Mesenchymal stem cell (in vitro differentiated cells and primary cell): ENCODE measurements around the gene DPP9.

ENCODE experiments used
- DNase-seq: peaks from one replicate; pipeline ENCODE4 v3.0.0-alpha.2; 2013
- H2AFZ ChIP-seq: one replicate; pipeline ENCODE4 v1.6.1; 2013; ENCODE audit warnings: low read depth, mild to moderate bottlenecking, control low read depth, inconsistent platforms, low read length, moderate library complexity
- H2AK5ac ChIP-seq: 2 replicates; pipeline ENCODE4 v1.6.1; 2013; ENCODE audit warnings: low read length, moderate library complexity, mild to moderate bottlenecking, inconsistent platforms; ENCODE audit not compliant: severe bottlenecking
- H2BK120ac ChIP-seq: one replicate; pipeline ENCODE4 v1.6.1; 2013; ENCODE audit warnings: low read depth, mild to moderate bottlenecking, inconsistent platforms, low read length, moderate library complexity
- H2BK12ac ChIP-seq, 2 experiments: one replicate each; pipeline ENCODE4 v1.6.1; 2013; ENCODE audit warnings: inconsistent platforms in 2 of 2, low read length in 2 of 2, mild to moderate bottlenecking in 2 of 2, moderate library complexity in 2 of 2, control low read depth in 1 of 2
- H2BK15ac ChIP-seq: one replicate; pipeline ENCODE4 v1.6.1; 2013; ENCODE audit warnings: mild to moderate bottlenecking, low read depth, inconsistent platforms; ENCODE audit not compliant: poor library complexity, severe bottlenecking
- H2BK5ac ChIP-seq: 2 replicates; pipeline ENCODE4 v1.6.1; 2013; ENCODE audit warnings: low read depth, mild to moderate bottlenecking, low read length, control low read depth, inconsistent platforms; ENCODE audit not compliant: poor library complexity, severe bottlenecking
- H3K14ac ChIP-seq, 2 experiments: one replicate each; pipeline ENCODE4 v1.6.1; 2013; ENCODE audit warnings: inconsistent platforms in 2 of 2, low read length in 2 of 2, control low read depth in 1 of 2, mild to moderate bottlenecking in 1 of 2, moderate library complexity in 1 of 2
- H3K18ac ChIP-seq, 2 experiments: one replicate each; pipeline ENCODE4 v1.6.1; 2013; ENCODE audit warnings: inconsistent platforms in 2 of 2, low read length in 2 of 2, control low read depth in 1 of 2, low read depth in 1 of 2, mild to moderate bottlenecking in 1 of 2
- H3K23ac ChIP-seq, 2 experiments: one replicate each; pipeline ENCODE4 v1.6.1; 2013; ENCODE audit warnings: inconsistent platforms in 2 of 2, low read length in 2 of 2, mild to moderate bottlenecking in 2 of 2, moderate library complexity in 2 of 2, control low read depth in 1 of 2
- H3K27ac ChIP-seq: 2 replicates; pipeline ENCODE4 v1.5.1; 2013; ENCODE audit warnings: mild to moderate bottlenecking, moderate library complexity, low read length, control low read depth, inconsistent platforms; ENCODE audit not compliant: poor library complexity, severe bottlenecking
- H3K27me3 ChIP-seq, 2 experiments: 2 replicates each; pipeline versions ENCODE4 v1.6.1 to v1.7.0; 2013; ENCODE audit warnings: low read length in 2 of 2, mild to moderate bottlenecking in 2 of 2, moderate library complexity in 2 of 2, control low read depth in 1 of 2, inconsistent platforms in 1 of 2; ENCODE audit not compliant: control insufficient read depth in 1 of 2, insufficient read depth in 1 of 2
- H3K36me3 ChIP-seq, 2 experiments: 2 replicates each; pipeline versions ENCODE4 v1.6.1 to v1.7.0; 2013; ENCODE audit warnings: low read length in 2 of 2, control low read depth in 1 of 2, inconsistent platforms in 1 of 2, low read depth in 1 of 2, mild to moderate bottlenecking in 1 of 2; ENCODE audit not compliant: insufficient read depth in 2 of 2, control insufficient read depth in 1 of 2
- H3K4ac ChIP-seq, 2 experiments: one replicate each; pipeline ENCODE4 v1.6.1; 2013; ENCODE audit warnings: inconsistent platforms in 2 of 2, low read length in 2 of 2, mild to moderate bottlenecking in 2 of 2, moderate library complexity in 2 of 2, control low read depth in 1 of 2, low read depth in 1 of 2
- H3K4me1 ChIP-seq: 2 replicates; pipeline ENCODE4 v1.6.1; 2013; ENCODE audit warnings: low read depth, low read length, control low read depth; ENCODE audit not compliant: control insufficient read depth, insufficient read depth
- H3K4me2 ChIP-seq: 2 replicates; pipeline ENCODE4 v1.6.1; 2013; ENCODE audit warnings: low read length, mild to moderate bottlenecking, inconsistent platforms; ENCODE audit not compliant: poor library complexity, severe bottlenecking
- H3K4me3 ChIP-seq, 2 experiments: 2 replicates each; pipeline versions ENCODE4 v1.5.1 to v1.7.0; 2013; ENCODE audit warnings: low read length in 2 of 2, mild to moderate bottlenecking in 2 of 2, control low read depth in 1 of 2, low read depth in 1 of 2; ENCODE audit not compliant: insufficient read depth in 1 of 2
- H3K79me1 ChIP-seq: replicated peaks from 2 replicates; pipeline ENCODE4 v1.6.1; 2013; ENCODE audit warnings: mild to moderate bottlenecking, control low read depth, low read length, inconsistent platforms; ENCODE audit not compliant: poor library complexity, severe bottlenecking
- H3K9ac ChIP-seq: 2 replicates; pipeline ENCODE4 v1.7.0; 2013; ENCODE audit warnings: mild to moderate bottlenecking, low read length, moderate library complexity
- H3K9me3 ChIP-seq: 2 replicates; pipeline ENCODE4 v1.7.0; 2013; ENCODE audit warnings: mild to moderate bottlenecking, low read length; ENCODE audit not compliant: control insufficient read depth
- H4K8ac ChIP-seq: one replicate; pipeline ENCODE4 v1.6.1; 2013; ENCODE audit warnings: inconsistent platforms, mild to moderate bottlenecking, low read length, moderate library complexity
- H4K91ac ChIP-seq: one replicate; pipeline ENCODE4 v1.6.1; 2013; ENCODE audit warnings: mild to moderate bottlenecking, low read length, inconsistent platforms
- WGBS: methylation state at CpG from one replicate; pipeline ENCODE4 v1.1.7; 2013; ENCODE audit warnings: mixed read lengths; 5-methylcytosine and 5-hydroxymethylcytosine counted together

The DPP9 gene

GRCh38 chr19:4673726-4674125 lies 49.9 kb downstream of the DPP9 start:
- Histone ChIP-seq H3K9me3 (no peaks in the 10 kb centered on the region), H3K79me1 (peaks cover 14% of the 10 kb centered on the region), H2BK120ac (no peak overlapping the region), H3K9ac (no peak overlapping the region), H2BK12ac (no peak overlapping the region), H2BK5ac (no peak overlapping the region), H3K4me2 (no peak overlapping the region), H3K14ac (no peak overlapping the region), H2AFZ (no peak overlapping the region), H4K8ac (no peak overlapping the region), H3K18ac (no peak overlapping the region), H3K23ac (no peak overlapping the region), H3K4ac (no peak overlapping the region), H4K91ac (no peak overlapping the region), H3K4me3 (no peak overlapping the region), H3K36me3 (peaks cover 27 to 40% of the 10 kb centered on the region in 2 experiments), H2BK15ac (no peak overlapping the region), H3K4me1 (peaks cover 24% of the 10 kb centered on the region), H2AK5ac (no peak overlapping the region), H3K27me3 (no peaks in the 10 kb centered on the region), H3K27ac (no peak overlapping the region)
- WGBS: 90% methylated on average over 4 of the region's 4 CpGs
- no peak for DNase-seq

DNA sequence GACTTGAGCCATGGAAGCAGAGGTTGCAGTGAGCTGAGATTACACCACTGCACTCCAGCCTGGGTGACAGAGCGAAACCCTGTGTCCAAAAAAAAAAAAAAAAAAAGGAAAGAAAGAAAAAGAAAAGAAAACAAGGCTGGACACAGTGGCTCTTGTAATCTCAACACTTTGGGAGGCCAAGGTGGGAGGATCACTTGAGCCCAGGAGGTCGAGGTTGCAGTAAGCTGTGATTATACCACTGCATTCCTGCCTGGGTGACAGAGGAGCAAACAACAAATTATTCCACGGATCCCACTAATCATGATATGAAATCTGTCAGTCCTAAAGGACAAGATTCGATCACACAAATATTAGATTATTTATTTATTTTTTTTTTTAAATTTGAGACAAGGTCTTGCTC lies 50.4 kb downstream of the DPP9 start:
- no peak overlapping the region for H3K4me3 ChIP-seq
- no peak for DNase-seq
- H4K8ac ChIP-seq: no peak overlapping the region
- H3K36me3 ChIP-seq: peaks cover 26 to 40% of the 10 kb centered on the region in 2 experiments
- no peak overlapping the region for H3K27ac ChIP-seq
- no peak overlapping the region for H3K4me2 ChIP-seq
- peaks cover 12% of the 10 kb centered on the region for H3K79me1 ChIP-seq
- H3K9me3 ChIP-seq: no peaks in the 10 kb centered on the region
- no peak overlapping the region for H3K23ac ChIP-seq
- no peak overlapping the region for H2BK5ac ChIP-seq
- H2BK120ac ChIP-seq: no peak overlapping the region
- H3K4ac ChIP-seq: no peak overlapping the region
- no peak overlapping the region for H4K91ac ChIP-seq
- no peak overlapping the region for H2BK15ac ChIP-seq
- H2AK5ac ChIP-seq: no peak overlapping the region
- no peak overlapping the region for H3K18ac ChIP-seq
- H2AFZ ChIP-seq: no peak overlapping the region
- no peak overlapping the region for H3K9ac ChIP-seq
- H2BK12ac ChIP-seq: no peak overlapping the region
- no peaks in the 10 kb centered on the region for H3K27me3 ChIP-seq
- whole genome bisulfite sequencing: 91% methylated on average over 2 of the region's 4 CpGs
- no peak overlapping the region for H3K14ac ChIP-seq
- H3K4me1 ChIP-seq: peaks cover 26% of the 10 kb centered on the region

- H2BK5ac ChIP-seq: peak overlapping the region; percentile 39
- H2BK12ac ChIP-seq: no peak overlapping the region
- H3K4ac ChIP-seq: no peak overlapping the region
- H3K4me1 ChIP-seq: peaks cover 26% of the 10 kb centered on the region
- H3K27ac ChIP-seq: peak overlapping the region; percentile 65
- no peaks in the 10 kb centered on the region for H3K9me3 ChIP-seq
- peaks cover 13% of the 10 kb centered on the region for H3K79me1 ChIP-seq
- H3K36me3 ChIP-seq: peaks cover 24 to 37% of the 10 kb centered on the region in 2 experiments
- 85% methylated on average over 6 of the region's 10 CpGs for WGBS
- H2BK15ac ChIP-seq: no peak overlapping the region
- no peak overlapping the region for H3K4me3 ChIP-seq
- H4K91ac ChIP-seq: no peak overlapping the region
- H3K9ac ChIP-seq: no peak overlapping the region
- H3K4me2 ChIP-seq: peak overlapping the region; percentile 24
- H3K27me3 ChIP-seq: no peaks in the 10 kb centered on the region
- DNase-seq: no peak
- H2AFZ ChIP-seq: no peak overlapping the region
- no peak overlapping the region for H2AK5ac ChIP-seq
- no peak overlapping the region for H2BK120ac ChIP-seq
- H3K14ac ChIP-seq: no peak overlapping the region
- no peak overlapping the region for H3K18ac ChIP-seq
- no peak overlapping the region for H3K23ac ChIP-seq
- no peak overlapping the region for H4K8ac ChIP-seq
Observed at GRCh38 chr19:4671185-4671851, 52.3 kb downstream of the DPP9 start.

GRCh38 chr19:4669723-4670480 lies 53.7 kb downstream of the DPP9 start, which contains the start of gene MYDGF:
Gene MYDGF, minus strand, starts transcription at chr19:4670342. Its CDS starts 8 bp downstream, at chr19:4670334.
- WGBS: 1% methylated on average over 70 of the region's 75 CpGs
- peak; percentile 90 for DNase-seq

More at GRCh38 chr19:4669723-4670480, 53.7 kb downstream of the DPP9 start, which contains the start of gene MYDGF:
- Histone ChIP-seq H3K36me3 (peaks cover 29 to 39% of the 10 kb centered on the region in 2 experiments), H2AK5ac (peak within 1 kb of the TSS; percentile 47), H4K8ac (peak within 1 kb of the TSS; percentile 96), H2BK12ac (no peak within 1 kb of the TSS), H3K4me3 (peak within 1 kb of the TSS; percentile 97 to 98), H3K18ac (peak within 1 kb of the TSS; percentile 86 to 99), H2BK15ac (peak within 1 kb of the TSS; percentile 9), H2AFZ (peak within 1 kb of the TSS; percentile 47), H3K9ac (peak within 1 kb of the TSS; percentile 96), H3K27me3 (no peaks in the 10 kb centered on the region), H2BK5ac (no peak within 1 kb of the TSS), H3K4me1 (peaks cover 19% of the 10 kb centered on the region), H3K14ac (peak within 1 kb of the TSS in 1 of 2 experiments; percentile 100), H3K23ac (peak within 1 kb of the TSS in 1 of 2 experiments; percentile 96), H3K79me1 (peaks cover 17% of the 10 kb centered on the region), H3K4me2 (peak within 1 kb of the TSS; percentile 76), H3K9me3 (no peaks in the 10 kb centered on the region), H3K4ac (peak within 1 kb of the TSS in 1 of 2 experiments; percentile 98), H2BK120ac (peak within 1 kb of the TSS; percentile 84), H3K27ac (peak within 1 kb of the TSS; percentile 65), H4K91ac (peak within 1 kb of the TSS; percentile 99)
